ENCODE results near the gene C13orf46.

The C13orf46 gene

DNA sequence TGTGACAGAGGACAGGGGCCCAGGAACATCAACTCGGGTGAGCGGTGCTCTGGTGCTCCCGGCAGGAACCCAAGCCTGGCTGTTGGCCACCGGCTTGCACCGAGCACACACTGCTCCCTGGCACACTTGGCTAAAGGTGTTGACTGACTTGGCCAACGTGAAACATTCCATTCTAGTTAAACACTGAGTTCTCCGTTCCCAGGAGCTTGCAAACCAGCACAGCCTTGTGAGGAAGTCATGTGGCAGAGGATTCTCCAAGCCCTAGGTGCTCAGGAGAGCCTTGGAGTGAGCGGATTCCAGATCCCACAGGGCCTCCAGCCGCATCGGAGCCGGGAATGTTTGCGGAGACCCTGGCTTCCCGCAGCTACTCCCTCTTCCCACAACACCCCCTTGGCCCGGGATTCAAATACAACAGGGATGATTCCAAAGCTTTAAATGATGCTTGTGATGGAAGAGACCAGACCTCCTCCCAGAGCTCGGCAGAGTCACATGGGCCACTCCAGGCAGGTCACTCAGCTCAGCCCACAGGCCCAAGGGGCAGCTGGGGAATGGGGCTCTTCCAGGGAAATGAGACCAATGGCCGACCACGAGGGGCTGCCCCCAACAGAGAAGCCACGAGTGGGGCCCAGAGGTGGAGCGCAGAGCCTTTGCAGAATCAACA, 2.9 kb downstream of the C13orf46 start:
- peak; percentile 28 for DNase-seq (ENCODE audit: low read depth)

GRCh38 chr13:113969973-113970611, 3.8 kb downstream of the C13orf46 start:
- DNase-seq (ENCODE audit: low read depth): no peak

- DNase-seq (ENCODE audit: low read depth): no peak
These were observed 4.4 kb downstream of the C13orf46 start for GRCh38 chr13:113969311-113969972.

GRCh38 chr13:113968463-113969310, 5.2 kb downstream of the C13orf46 start:
- DNase-seq (ENCODE audit: low read depth): no peak

DNA sequence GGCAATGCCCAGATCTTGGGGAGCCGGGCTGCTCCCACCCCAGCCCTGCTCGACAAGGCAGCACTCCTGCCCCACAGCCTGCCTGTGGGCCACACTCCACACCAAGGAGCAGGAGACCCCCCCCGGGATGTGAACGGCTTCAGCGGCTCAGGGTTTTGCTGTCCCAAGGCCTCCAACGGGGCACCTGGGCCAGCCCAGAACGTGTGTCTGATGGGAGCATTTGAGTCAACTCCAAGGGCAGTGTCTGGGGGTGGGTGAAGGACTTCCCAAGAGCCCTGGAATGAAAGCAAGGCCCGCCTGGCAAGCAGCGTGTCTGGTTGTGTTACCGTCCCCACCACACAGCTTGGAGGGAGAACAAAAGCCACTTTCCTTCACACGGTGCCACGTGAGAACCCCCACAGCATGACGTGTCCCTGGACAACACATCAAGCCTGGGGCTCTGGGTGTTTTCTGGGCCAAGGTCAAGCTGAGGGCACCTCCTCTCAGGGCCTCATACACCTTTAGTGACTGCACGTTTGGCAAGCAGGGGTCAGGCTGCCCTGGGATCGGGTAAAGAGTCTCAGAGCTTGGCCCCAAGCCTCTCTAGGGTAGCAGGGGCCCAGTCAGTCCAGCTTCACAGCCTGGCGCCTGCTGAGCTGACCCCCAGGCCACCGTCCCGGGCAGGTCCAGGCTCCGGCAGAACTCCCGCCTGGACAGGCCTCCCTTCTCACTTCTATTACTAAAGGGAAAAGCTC, 6.0 kb downstream of the C13orf46 start:
- no peak for DNase-seq (ENCODE audit: low read depth)

DNA sequence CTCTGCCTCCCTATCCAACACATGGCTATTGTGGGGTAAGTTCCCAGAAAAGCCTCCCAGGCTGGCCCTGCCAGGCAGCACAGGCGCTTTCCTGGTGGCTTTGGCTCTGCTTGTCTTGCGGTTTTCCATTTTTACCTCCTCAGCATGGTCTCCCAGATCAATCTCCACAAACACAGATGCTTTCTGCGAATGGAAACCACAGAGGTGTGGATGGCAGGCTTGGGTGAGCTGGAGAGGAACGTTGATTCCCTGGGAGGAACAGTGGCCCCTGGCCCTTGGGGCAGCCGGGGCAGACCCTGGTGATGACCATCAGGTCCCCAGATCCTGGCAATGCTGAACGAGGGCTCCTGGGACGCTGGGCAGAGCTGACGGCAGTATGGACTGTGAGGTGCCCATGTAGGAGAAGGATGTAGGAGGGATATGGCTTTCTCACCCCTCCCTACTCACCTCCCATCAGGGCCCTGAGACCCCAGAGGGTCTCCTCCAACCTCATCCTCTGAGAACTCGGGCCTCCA, 6.6 kb downstream of the C13orf46 start:
- no peak for DNase-seq (ENCODE audit: low read depth)

DNA sequence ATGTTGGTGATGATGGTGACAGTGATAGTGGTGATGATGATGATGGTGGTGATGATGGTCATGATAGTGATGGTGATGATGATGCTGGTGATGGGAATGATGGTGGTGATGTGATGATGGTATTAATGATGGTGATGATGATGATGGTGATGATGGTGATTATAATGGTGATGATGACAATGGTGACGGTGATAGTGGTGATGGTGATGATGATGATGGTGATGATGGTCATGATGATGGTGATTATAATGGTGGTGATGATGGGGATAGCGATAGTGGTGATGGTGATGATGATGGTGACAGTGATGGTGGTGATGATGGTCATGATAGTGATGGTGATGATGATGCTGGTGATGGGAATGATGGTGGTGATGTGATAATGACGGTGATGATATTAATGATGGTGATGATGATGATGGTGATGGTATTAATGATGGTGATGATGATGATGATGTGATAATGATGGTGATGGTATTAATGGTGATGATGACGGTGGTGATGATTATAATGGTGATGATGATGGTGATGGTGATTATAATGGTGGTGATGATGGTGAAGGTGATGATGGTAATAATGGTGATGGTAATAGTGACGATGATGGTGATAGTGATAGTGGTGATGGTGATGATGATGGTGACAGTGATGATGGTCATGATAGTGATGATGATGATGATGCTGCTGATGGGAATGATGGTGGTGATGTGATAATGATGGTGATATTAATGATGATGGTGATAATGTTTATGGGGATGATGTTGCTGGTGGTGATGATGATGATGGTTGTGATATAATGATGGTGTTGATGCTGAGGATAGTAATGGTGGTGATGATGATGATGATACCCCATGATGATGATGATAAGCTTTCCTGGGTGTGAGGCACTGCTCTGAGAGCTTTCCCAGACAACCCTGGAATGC, 7.7 kb downstream of the C13orf46 start:
- no peak for DNase-seq (ENCODE audit: low read depth)

DNA sequence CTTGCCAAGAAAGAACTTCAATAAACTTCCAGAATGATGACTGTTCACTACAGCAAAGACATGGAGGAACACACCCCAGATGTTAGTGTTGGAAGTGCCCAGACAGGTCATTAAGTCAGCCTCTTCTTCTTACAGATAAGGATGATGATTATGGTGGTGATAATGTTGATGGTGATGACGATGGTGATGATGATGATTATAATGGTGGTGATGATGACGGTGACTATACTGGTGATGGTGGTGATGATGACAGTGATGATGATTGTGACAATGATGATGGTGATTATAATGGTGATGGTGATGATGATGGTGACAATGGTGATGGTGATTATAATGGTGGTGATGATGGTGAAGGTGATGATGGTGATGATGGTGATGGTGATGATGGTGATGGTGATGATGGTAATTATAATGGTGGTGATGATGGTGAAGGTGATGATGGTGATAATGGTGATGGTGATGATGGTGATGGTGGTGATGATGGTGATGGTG, 8.4 kb downstream of the C13orf46 start:
- no peak for DNase-seq (ENCODE audit: low read depth)

GRCh38 chr13:113964251-113964995, 9.5 kb downstream of the C13orf46 start:
- DNase-seq (ENCODE audit: low read depth): no peak

GRCh38 chr13:113963376-113963775, 10.5 kb downstream of the C13orf46 start:
- DNase-seq (ENCODE audit: low read depth): no peak

DNA sequence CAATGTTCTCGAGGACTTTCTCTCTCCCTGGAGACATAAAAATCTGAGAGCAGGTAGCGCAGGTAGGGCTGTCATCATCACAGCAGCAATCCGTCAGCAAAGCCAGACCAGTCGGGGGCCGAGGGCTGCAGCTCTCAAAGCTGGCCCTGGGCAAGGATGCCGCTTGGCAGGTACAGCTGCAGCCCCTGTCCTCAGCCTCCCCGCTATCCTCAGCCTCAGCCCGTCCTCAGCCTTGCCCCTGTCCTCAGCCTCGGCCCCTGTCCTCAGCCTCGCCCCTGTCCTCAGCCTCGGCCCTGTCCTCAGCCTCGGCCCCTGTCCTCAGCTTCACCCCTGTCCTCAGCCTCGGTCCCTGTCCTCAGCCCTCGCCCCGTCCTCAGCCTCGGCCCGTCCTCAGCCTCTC, 10.9 kb downstream of the C13orf46 start:
- no peak for DNase-seq (ENCODE audit: low read depth)

- no peak for DNase-seq (ENCODE audit: low read depth)
These were observed 11.5 kb downstream of the C13orf46 start for GRCh38 chr13:113962386-113962785.

- DNase-seq (ENCODE audit: low read depth): no peak
These were observed 13.5 kb downstream of the C13orf46 start for GRCh38 chr13:113960276-113960948.

DNA sequence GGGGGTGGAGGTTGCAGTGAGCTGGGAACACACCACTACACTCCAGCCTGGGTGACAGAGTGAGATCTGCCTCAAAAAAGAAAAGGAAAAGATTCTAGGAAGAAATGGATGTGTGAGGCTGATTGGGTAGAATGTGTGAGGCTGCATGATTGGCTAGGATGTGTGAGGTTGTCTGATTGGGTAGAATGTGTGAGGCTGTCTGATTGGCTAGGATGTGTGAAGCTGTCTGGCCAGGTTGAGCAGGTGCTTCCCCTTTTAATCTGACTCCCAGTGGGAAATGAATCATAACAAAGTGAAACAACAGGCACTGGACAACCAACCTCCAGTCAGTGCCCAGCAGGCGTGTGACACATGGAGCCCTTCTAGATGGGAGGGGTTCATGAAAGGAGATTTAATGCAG, 14.7 kb downstream of the C13orf46 start:
- no peak for DNase-seq (ENCODE audit: low read depth)

DNA sequence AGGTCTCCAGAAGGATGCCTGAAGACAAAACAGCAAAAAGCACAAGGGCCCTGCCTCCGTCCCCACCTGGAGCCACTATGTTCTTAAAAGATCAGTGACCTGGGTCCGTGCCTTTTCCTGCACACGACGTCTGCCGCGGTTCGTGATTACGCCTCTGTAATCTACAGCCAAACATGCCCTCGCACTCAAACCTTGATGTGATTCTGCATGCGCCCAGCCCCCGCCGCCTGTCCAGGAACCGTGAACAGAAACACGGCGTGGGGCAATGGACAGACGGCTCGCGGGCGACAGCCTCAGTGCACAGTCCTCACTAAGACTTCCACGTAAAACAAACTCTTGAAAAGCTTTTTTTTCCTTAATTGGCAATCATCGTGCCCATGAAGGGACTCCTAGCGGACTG, 15.5 kb downstream of the C13orf46 start:
- DNase-seq (ENCODE audit: low read depth): no peak

- DNase-seq (ENCODE audit: low read depth): no peak
These were observed 17.3 kb downstream of the C13orf46 start for GRCh38 chr13:113956571-113956970.

DNA sequence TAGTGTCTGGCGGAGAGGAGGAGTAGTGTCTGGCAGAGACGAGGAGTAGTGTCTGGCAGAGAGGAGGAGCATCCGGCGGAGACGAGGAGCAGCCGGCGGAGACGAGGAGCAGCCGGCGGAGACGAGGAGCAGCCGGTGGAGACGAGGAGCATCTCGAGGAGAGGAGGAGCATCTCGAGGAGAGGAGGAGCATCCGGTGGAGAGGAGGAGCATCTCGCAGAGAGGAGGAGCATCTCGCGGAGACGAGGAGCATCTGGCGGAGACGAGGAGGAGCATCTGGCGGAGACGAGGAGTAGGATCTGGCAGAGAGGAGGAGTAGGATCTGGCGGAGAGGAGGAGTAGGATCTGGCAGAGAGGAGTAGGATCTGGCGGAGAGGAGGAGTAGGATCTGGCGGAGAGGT, 18.2 kb downstream of the C13orf46 start:
- DNase-seq (ENCODE audit: low read depth): no peak

DNA sequence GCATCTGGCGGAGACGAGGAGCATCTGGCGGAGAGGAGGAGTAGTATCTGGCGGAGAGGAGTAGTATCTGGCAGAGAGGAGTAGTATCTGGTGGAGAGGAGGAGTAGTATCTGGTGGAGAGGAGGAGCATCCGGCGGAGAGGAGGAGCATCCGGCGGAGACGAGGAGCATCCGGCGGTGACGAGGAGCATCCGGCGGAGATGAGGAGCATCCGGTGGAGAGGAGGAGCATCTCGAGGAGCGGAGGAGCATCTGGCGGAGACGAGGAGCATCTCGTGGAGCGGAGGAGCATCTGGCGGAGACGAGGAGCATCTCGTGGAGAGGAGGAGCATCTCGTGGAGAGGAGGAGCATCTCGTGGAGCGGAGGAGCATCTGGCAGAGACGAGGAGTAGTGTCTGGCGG, 18.6 kb downstream of the C13orf46 start:
- DNase-seq (ENCODE audit: low read depth): no peak
